ENCODE data around the gene PHACTR1.

PHACTR1 gene

GRCh38 chr6:13288969-13289391 lies 572.4 kb downstream of the PHACTR1 start:
- no peaks in the 10 kb centered on the region for H3F3A ChIP-seq (ENCODE audit: insufficient read depth, low read length)
- H3K27me3 ChIP-seq (ENCODE audit: insufficient read depth, low read length), result no peaks in the 10 kb centered on the region
- H3K9ac ChIP-seq (ENCODE audit: low read length), result no peak overlapping the region
- H3K27ac ChIP-seq (ENCODE audit: low read depth, low read length, poor library complexity, severe bottlenecking), result no peak overlapping the region
- TF ChIP-seq EZH2 (IDR thresholded peaks at IDR 0.05; ENCODE audit: borderline replicate concordance, low read length), result no peak
- no peak for TF ChIP-seq CTCF (IDR thresholded peaks at IDR 0.05; ENCODE audit: low read length)
- peaks cover 6% of the 10 kb centered on the region for H3K4me1 ChIP-seq (ENCODE audit: insufficient read depth, low read length, severe bottlenecking)
- H3K9me3 ChIP-seq (ENCODE audit: low read length), result peaks cover 8% of the 10 kb centered on the region; the same call in 1 of the 2 replicates
- no peaks in the 10 kb centered on the region for H3K79me2 ChIP-seq (ENCODE audit: insufficient read depth, low read length)
- no peak overlapping the region for H2AFZ ChIP-seq (ENCODE audit: low read length)
- no peaks in the 10 kb centered on the region for H4K20me1 ChIP-seq (ENCODE audit: insufficient read depth, low read length)
- H3K9me2 ChIP-seq (ENCODE audit: low read depth, low read length), result no peaks in the 10 kb centered on the region
- H3K4me2 ChIP-seq (ENCODE audit: low read length), result no peak overlapping the region
- H3K36me3 ChIP-seq (ENCODE audit: insufficient read depth, low read length), result peaks cover 30% of the 10 kb centered on the region
- H3K4me3 ChIP-seq (ENCODE audit: low read depth, low read length, poor library complexity, severe bottlenecking), result no peak overlapping the region

GRCh38 chr6:13289789-13290318 lies 573.3 kb downstream of the PHACTR1 start:
- peaks cover 37% of the 10 kb centered on the region for H3K36me3 ChIP-seq (ENCODE audit: insufficient read depth, low read length)
- no peaks in the 10 kb centered on the region for H4K20me1 ChIP-seq (ENCODE audit: insufficient read depth, low read length)
- no peaks in the 10 kb centered on the region for H3K27me3 ChIP-seq (ENCODE audit: insufficient read depth, low read length)
- no peaks in the 10 kb centered on the region for H3F3A ChIP-seq (ENCODE audit: insufficient read depth, low read length)
- no peak overlapping the region for H3K4me3 ChIP-seq (ENCODE audit: low read depth, low read length, poor library complexity, severe bottlenecking)
- H3K4me1 ChIP-seq (ENCODE audit: insufficient read depth, low read length, severe bottlenecking), result peaks cover 6% of the 10 kb centered on the region
- H3K9ac ChIP-seq (ENCODE audit: low read length), result no peak overlapping the region
- H2AFZ ChIP-seq (ENCODE audit: low read length), result no peak overlapping the region
- no peaks in the 10 kb centered on the region for H3K9me2 ChIP-seq (ENCODE audit: low read depth, low read length)
- no peaks in the 10 kb centered on the region for H3K79me2 ChIP-seq (ENCODE audit: insufficient read depth, low read length)
- TF ChIP-seq EZH2 (IDR thresholded peaks at IDR 0.05; ENCODE audit: borderline replicate concordance, low read length) (no peak), CTCF (IDR thresholded peaks at IDR 0.05; ENCODE audit: low read length) (no peak)
- H3K9me3 ChIP-seq (ENCODE audit: low read length), result peaks cover 8% of the 10 kb centered on the region; the same call in 1 of the 2 replicates
- no peak overlapping the region for H3K4me2 ChIP-seq (ENCODE audit: low read length)
- no peak overlapping the region for H3K27ac ChIP-seq (ENCODE audit: low read depth, low read length, poor library complexity, severe bottlenecking)

- Histone ChIP-seq H2AFZ (ENCODE audit: low read length) (no peak overlapping the region), H3K9me2 (ENCODE audit: low read depth, low read length) (no peaks in the 10 kb centered on the region), H3K9me3 (ENCODE audit: low read length) (peaks cover 8% of the 10 kb centered on the region; the same call in 1 of the 2 replicates), H3K9ac (ENCODE audit: low read length) (no peak overlapping the region), H3K36me3 (ENCODE audit: insufficient read depth, low read length) (peaks cover 37% of the 10 kb centered on the region), H3K27ac (ENCODE audit: low read depth, low read length, poor library complexity, severe bottlenecking) (no peak overlapping the region), H3K4me1 (ENCODE audit: insufficient read depth, low read length, severe bottlenecking) (peaks cover 6% of the 10 kb centered on the region), H3K4me3 (ENCODE audit: low read depth, low read length, poor library complexity, severe bottlenecking) (no peak overlapping the region), H3F3A (ENCODE audit: insufficient read depth, low read length) (no peaks in the 10 kb centered on the region), H3K4me2 (ENCODE audit: low read length) (no peak overlapping the region), H3K79me2 (ENCODE audit: insufficient read depth, low read length) (no peaks in the 10 kb centered on the region), H3K27me3 (ENCODE audit: insufficient read depth, low read length) (no peaks in the 10 kb centered on the region), H4K20me1 (ENCODE audit: insufficient read depth, low read length) (no peaks in the 10 kb centered on the region)
- TF ChIP-seq CTCF (IDR thresholded peaks at IDR 0.05; ENCODE audit: low read length), result no peak
- TF ChIP-seq EZH2 (IDR thresholded peaks at IDR 0.05; ENCODE audit: borderline replicate concordance, low read length), result no peak
Observed at GRCh38 chr6:13290335-13290734, 573.8 kb downstream of the PHACTR1 start.

Measured in OCI-LY1 (cell line).